ENCODE measurements around the gene AIMP1. TPM values are rescaled to one million over a fixed set of nuclear protein-coding genes. Genes with fewer than 3 reads are reported as not detected.

The AIMP1 gene
- total RNA-seq, 1 experiment from 2014 or later, result 60.4 TPM

DNA sequence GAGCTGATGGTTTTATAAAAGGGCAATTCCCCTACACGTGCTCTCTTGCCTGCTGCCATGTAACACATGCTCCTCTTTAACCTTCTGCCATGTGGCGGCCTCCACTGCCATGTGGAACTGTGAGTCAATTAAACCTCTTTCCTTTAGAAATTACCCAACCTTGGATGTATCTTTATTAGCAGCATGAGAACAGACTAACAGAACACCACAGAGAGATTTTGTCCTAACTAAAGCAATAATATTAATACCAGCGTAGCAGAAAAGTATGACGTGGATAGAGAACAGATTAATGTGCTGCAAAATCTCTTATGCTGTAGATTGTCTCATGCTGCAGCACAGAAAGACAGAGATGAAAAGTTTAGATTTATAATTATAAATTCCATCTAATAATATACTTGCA, 23.1 kb downstream of the AIMP1 start:
- no peak for DNase-seq
- Mint-ChIP-seq H3K27ac (ENCODE audit: unreplicated experiment) (no peak overlapping the region), H3K9me3 (ENCODE audit: low read depth, unreplicated experiment) (peaks cover 3% of the 10 kb centered on the region), H3K36me3 (ENCODE audit: insufficient read depth, unreplicated experiment) (peaks cover 21% of the 10 kb centered on the region), H3K4me3 (ENCODE audit: low read depth, unreplicated experiment) (no peak overlapping the region), H3K4me1 (ENCODE audit: low read depth, unreplicated experiment) (peaks cover 9% of the 10 kb centered on the region), H3K27me3 (ENCODE audit: unreplicated experiment) (no peaks in the 10 kb centered on the region)
- CTCF ChIA-PET, result no interaction called here
- no TSS peak for BruUV-seq (replicated peaks)
- intact Hi-C loops (cut with micrococcal nuclease; ENCODE audit: unreplicated experiment), result no loop called here
- TF ChIP-seq, protein P1, sequence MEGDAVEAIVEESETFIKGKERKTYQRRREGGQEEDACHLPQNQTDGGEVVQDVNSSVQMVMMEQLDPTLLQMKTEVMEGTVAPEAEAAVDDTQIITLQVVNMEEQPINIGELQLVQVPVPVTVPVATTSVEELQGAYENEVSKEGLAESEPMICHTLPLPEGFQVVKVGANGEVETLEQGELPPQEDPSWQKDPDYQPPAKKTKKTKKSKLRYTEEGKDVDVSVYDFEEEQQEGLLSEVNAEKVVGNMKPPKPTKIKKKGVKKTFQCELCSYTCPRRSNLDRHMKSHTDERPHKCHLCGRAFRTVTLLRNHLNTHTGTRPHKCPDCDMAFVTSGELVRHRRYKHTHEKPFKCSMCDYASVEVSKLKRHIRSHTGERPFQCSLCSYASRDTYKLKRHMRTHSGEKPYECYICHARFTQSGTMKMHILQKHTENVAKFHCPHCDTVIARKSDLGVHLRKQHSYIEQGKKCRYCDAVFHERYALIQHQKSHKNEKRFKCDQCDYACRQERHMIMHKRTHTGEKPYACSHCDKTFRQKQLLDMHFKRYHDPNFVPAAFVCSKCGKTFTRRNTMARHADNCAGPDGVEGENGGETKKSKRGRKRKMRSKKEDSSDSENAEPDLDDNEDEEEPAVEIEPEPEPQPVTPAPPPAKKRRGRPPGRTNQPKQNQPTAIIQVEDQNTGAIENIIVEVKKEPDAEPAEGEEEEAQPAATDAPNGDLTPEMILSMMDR (IDR thresholded peaks at IDR 0.05; ENCODE audit: unreplicated experiment), result no peak

DNA sequence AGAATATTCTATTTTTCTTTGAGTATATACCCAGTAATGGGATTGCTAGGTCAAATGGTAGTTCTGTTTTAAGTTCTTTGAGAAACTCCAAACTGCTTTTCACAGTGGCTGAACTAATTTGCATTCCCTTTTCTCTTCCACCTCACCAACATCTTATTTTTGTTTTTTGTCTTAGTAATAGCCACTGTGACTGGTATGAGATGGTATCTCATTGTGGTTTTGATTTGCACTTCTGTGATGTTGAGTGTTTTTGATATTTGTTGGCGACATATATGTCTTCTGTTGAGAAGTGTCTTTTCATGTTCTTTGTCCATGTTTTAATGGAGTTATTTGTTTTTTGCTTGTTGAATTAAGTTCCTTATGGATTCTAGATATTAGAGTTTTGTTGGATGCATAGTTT, 24.4 kb downstream of the AIMP1 start:
- Mint-ChIP-seq H3K27me3 (ENCODE audit: unreplicated experiment) (no peaks in the 10 kb centered on the region), H3K4me3 (ENCODE audit: low read depth, unreplicated experiment) (no peak overlapping the region), H3K9me3 (ENCODE audit: low read depth, unreplicated experiment) (peaks cover 3% of the 10 kb centered on the region), H3K4me1 (ENCODE audit: low read depth, unreplicated experiment) (peaks cover 13% of the 10 kb centered on the region), H3K36me3 (ENCODE audit: insufficient read depth, unreplicated experiment) (peaks cover 14% of the 10 kb centered on the region), H3K27ac (ENCODE audit: unreplicated experiment) (no peak overlapping the region)
- CTCF ChIA-PET, result no interaction called here
- TF ChIP-seq, protein P1 (IDR thresholded peaks at IDR 0.05; ENCODE audit: unreplicated experiment), result no peak
- no TSS peak for BruUV-seq (replicated peaks)
- intact Hi-C loops (cut with micrococcal nuclease; ENCODE audit: unreplicated experiment), result no loop called here
- no peak for DNase-seq

- Mint-ChIP-seq H3K36me3 (ENCODE audit: insufficient read depth, unreplicated experiment) (peaks cover 10% of the 10 kb centered on the region), H3K4me3 (ENCODE audit: low read depth, unreplicated experiment) (no peak overlapping the region), H3K9me3 (ENCODE audit: low read depth, unreplicated experiment) (peaks cover 3% of the 10 kb centered on the region), H3K27me3 (ENCODE audit: unreplicated experiment) (no peaks in the 10 kb centered on the region), H3K27ac (ENCODE audit: unreplicated experiment) (no peak overlapping the region), H3K4me1 (ENCODE audit: low read depth, unreplicated experiment) (peaks cover 13% of the 10 kb centered on the region)
- TF ChIP-seq, protein P1 (IDR thresholded peaks at IDR 0.05; ENCODE audit: unreplicated experiment), result no peak
- CTCF ChIA-PET, result no interaction called here
- no TSS peak for BruUV-seq (replicated peaks)
- intact Hi-C loops (cut with micrococcal nuclease; ENCODE audit: unreplicated experiment), result no loop called here
- DNase-seq, result no peak
Observed at GRCh38 chr4:106343865-106344646, 27.7 kb downstream of the AIMP1 start.

DNA sequence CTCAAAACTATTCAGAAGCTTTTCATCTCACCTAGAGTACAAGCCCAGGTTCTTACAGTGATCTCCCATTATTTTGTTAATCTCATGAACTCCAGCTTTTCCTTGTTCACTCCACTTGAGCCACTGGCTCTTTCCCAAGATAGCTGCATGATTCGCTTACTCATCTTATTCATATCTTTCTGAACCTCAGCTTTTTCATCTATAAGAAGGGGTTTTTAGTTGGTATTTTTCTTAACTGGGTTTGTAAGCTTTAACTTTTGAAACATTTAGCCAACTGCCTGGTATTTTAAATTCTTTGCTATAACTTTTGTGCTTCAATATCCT, 28.3 kb downstream of the AIMP1 start:
- no peak overlapping the region for H3K27ac Mint-ChIP-seq (ENCODE audit: unreplicated experiment)
- intact Hi-C loops (cut with micrococcal nuclease; ENCODE audit: unreplicated experiment), result no loop called here
- no peak overlapping the region for H3K4me3 Mint-ChIP-seq (ENCODE audit: low read depth, unreplicated experiment)
- H3K27me3 Mint-ChIP-seq (ENCODE audit: unreplicated experiment), result no peaks in the 10 kb centered on the region
- BruUV-seq (replicated peaks), result no TSS peak
- peaks cover 3% of the 10 kb centered on the region for H3K9me3 Mint-ChIP-seq (ENCODE audit: low read depth, unreplicated experiment)
- peaks cover 11% of the 10 kb centered on the region for H3K36me3 Mint-ChIP-seq (ENCODE audit: insufficient read depth, unreplicated experiment)
- H3K4me1 Mint-ChIP-seq (ENCODE audit: low read depth, unreplicated experiment), result peaks cover 13% of the 10 kb centered on the region
- no peak for DNase-seq
- TF ChIP-seq, protein P1 (IDR thresholded peaks at IDR 0.05; ENCODE audit: unreplicated experiment), result no peak
- CTCF ChIA-PET, result no interaction called here

Data from Calu3 (cell line).